ENCODE data around the gene PDIA4.
A peak's percentile ranks its signal among the peaks of the same experiment; 100 is the strongest.
"Not testable (repeated sequence)": the region's sequence is repeated elsewhere in the genome, so short reads cannot be mapped to it uniquely, and the experiment has no call there.

Gene PDIA4

DNA sequence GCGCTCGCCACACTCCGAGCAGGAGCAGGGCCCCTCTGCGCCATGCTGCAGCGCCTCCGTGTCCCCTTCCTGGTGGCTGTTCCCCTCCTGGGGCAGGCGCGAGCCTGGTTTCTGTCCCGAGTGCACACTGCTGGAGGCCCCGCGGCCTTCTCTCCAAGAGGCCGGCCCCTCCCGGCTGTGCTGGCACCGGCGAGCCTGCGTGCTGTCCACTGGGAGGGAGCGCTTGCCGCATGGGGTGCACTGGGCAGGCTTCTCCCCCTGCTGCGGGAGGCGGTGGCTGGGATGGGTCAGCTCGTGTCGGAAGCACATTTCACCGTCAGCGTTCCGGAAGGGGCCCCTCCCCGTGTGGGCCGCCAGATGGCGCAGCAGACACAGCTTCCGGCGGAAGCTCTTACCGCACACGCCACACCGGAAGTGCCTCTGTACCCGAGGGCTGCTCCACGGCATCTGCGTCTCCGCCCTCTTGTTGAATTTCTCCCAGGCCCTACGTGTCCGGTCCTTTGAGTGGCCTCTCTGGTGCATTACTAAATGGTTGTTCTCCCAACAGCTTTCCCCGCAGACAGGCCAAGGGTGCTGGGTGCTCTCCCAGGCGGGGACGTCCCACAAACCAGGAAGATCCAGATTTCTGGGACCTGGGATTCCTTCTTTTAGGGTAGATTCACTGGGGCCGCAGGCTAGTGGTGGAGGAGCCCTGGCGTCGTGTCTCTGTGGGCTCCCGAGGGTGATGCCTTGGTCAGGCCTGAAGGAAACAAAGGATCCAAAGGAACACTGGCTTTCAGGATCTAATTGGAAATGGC, 43.5 kb upstream of the PDIA4 start:
- ChIA-PET POLR2A (ENCODE audit: low non-redundant PET) (no interaction called here), CTCF (no interaction called here)
- no peak overlapping the region for H3K27ac ChIP-seq
- DNase-seq (ENCODE audit: low spot score): no peak
- TF ChIP-seq, protein P1, sequence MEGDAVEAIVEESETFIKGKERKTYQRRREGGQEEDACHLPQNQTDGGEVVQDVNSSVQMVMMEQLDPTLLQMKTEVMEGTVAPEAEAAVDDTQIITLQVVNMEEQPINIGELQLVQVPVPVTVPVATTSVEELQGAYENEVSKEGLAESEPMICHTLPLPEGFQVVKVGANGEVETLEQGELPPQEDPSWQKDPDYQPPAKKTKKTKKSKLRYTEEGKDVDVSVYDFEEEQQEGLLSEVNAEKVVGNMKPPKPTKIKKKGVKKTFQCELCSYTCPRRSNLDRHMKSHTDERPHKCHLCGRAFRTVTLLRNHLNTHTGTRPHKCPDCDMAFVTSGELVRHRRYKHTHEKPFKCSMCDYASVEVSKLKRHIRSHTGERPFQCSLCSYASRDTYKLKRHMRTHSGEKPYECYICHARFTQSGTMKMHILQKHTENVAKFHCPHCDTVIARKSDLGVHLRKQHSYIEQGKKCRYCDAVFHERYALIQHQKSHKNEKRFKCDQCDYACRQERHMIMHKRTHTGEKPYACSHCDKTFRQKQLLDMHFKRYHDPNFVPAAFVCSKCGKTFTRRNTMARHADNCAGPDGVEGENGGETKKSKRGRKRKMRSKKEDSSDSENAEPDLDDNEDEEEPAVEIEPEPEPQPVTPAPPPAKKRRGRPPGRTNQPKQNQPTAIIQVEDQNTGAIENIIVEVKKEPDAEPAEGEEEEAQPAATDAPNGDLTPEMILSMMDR (conservative IDR thresholded peaks at IDR 0.05; ENCODE audit: low read depth): no peak

DNA sequence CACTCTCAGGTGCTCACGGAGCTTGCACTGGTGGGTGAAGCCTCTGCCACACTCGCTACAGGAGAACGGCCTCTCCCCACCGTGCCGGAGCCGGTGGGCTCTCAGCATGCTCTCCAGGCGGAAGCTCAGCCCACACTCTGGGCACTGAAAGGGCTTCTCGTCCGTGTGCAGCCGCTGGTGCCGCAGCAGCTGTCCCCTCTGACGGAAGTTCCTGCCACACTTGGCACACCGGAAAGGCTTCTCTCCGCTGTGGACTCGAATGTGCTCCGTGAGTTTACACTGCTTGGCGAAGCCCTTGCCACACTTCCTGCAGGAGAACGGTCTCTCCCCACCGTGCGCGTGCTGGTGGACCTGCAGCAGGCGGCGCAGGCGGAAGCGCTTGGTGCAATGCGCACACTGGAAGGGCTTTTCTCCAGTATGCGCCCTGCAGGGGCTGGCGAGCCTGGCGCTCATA, 42.9 kb upstream of the PDIA4 start:
- ChIA-PET CTCF (no interaction called here), POLR2A (ENCODE audit: low non-redundant PET) (no interaction called here)
- H3K27ac ChIP-seq: no peak overlapping the region
- TF ChIP-seq, protein P1 (conservative IDR thresholded peaks at IDR 0.05; ENCODE audit: low read depth): no peak
- no peak for DNase-seq (ENCODE audit: low spot score)

DNA sequence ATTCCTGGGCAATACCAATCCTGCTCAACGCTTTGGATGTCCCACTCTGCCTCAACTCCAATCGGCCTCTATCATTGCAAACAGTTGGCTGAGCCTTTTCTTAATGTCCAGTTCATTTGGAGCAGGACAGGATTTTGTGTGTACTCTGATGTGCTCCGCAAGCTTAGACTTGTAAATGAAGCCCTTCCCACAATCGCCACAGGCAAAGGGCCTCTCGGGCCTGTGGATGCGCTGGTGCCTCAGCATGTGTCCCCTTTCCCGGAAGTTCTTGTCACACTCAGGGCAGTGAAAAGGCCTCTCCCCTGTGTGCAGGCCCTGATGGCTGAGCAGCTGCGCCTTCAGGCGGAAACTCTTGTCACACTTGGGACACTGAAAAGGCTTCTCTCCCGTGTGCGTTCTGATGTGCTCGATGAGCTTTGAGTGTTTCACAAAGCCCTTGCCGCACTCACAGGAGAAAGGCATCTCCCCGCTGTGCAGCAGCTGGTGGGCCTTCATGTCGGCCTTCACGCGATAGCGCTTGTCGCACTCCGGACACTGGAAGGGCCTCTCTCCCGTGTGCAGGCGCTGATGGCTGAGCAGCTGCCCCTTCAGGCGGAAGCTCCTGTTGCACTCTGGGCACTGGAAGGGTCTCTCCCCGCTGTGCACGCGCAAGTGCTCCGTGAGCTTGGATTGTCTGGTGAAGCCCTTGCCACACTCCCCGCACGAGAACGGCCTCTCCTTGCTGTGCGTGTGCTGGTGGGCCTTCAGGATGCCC, 42.2 kb upstream of the PDIA4 start:
- ChIA-PET CTCF (no interaction called here), POLR2A (ENCODE audit: low non-redundant PET) (no interaction called here)
- H3K27ac ChIP-seq: no peak overlapping the region
- TF ChIP-seq, protein P1 (conservative IDR thresholded peaks at IDR 0.05; ENCODE audit: low read depth): no peak
- DNase-seq (ENCODE audit: low spot score): no peak

DNA sequence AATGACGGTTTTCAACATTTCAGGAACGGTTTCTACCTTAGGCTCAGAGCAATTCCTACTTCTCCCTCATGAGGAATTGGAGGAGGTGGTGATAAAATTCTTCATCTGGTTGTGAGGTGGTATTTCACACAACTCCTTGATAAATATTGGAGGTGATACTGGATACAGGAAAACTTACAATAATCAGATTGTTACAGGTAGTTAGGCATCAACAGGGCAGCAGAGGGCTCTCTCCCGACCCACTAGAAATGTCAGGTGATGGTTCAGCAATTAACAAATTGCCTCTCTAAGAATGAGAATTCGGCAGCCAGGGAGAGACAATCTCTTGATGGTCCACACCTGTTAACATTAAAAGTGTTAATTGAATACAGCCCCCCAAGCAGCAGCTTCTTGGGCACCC, 39.6 kb upstream of the PDIA4 start:
- CTCF ChIA-PET: no interaction called here
- DNase-seq (ENCODE audit: low spot score): no peak
- TF ChIP-seq, protein P1 (conservative IDR thresholded peaks at IDR 0.05; ENCODE audit: low read depth): peak; percentile 21; the same call in 1 of the 2 replicates

DNA sequence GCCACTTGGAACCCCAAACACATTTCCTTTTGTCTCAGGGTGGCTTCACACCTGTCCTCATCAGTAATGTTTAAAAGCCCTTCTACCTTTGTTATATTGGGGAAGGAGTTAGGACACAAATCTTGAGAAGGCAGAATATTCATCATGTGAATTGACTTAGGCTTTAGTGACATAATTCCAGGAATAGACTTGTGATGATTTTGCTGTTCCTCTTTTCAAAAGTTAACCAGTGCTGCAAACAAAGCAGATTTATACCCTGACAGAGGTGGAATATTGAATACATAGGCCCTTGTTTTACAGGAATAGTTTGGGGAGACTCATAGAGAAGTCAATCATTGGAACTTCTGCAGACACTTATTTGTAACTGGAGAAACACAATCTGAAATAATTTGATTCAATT, 35.2 kb upstream of the PDIA4 start:
- no peak for DNase-seq (ENCODE audit: low spot score)

More for the DNA sequence above, 39.6 kb upstream of the PDIA4 start:
- H3K27ac ChIP-seq: no peak overlapping the region
- POLR2A ChIA-PET (ENCODE audit: low non-redundant PET): interaction anchor here (0.5 kb wide), 1 partner anchor 39 kb away, joined by 3 read pairs; no protein-coding TSS in a partner anchor

DNA sequence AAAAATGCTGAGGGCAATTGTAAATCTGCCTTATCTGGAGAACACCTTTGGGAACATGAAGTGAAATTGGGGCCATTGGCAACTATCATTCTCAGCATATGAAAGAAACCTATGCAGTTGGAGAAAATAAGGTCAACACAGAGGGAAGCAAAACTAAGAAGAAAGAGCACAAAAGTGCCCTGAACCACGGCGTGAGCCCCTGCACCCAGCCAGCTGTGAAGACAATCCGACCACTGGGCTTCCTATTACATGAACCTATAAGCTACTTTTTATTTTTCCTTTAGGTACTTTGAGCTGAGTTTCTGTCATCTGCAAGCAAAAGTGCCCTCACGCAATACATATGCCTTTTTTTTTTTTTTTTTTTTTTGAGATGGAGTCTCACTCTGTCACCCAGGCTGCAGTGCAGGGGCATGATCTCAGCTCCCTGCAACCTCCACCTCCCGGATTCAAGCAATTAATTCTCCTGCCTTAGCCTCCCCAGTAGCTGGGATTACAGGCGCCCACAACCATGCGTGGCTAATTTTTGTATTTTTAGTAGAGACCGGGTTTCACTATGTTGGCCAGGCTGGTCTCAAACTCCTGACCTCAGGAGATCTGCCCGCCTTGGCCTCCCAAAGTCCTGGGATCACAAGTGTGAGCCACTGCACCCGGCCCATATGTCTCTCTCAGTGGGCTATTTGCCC, 34.1 kb upstream of the PDIA4 start:
- CTCF ChIA-PET; POLR2A ChIA-PET (ENCODE audit: low non-redundant PET); H3K27ac ChIP-seq; DNase-seq (ENCODE audit: low spot score): not testable (repeated sequence)

More for the DNA sequence above, 35.2 kb upstream of the PDIA4 start:
- TF ChIP-seq, protein P1 (conservative IDR thresholded peaks at IDR 0.05; ENCODE audit: low read depth): no peak
- H3K27ac ChIP-seq: no peak overlapping the region
- ChIA-PET POLR2A (ENCODE audit: low non-redundant PET) (no interaction called here), CTCF (no interaction called here)
